Suppressor macrophage treated with lipopolysaccharide for 4 hours (primary cell): ENCODE results near the gene ZNF45.
"Not testable (repeated sequence)": the region's sequence is repeated elsewhere in the genome, so short reads cannot be mapped to it uniquely, and the experiment has no call there.

Experiments used
- DNase-seq: peaks from one replicate; pipeline ENCODE4 v3.0.0-alpha.2; 2020

ZNF45 gene

DNA sequence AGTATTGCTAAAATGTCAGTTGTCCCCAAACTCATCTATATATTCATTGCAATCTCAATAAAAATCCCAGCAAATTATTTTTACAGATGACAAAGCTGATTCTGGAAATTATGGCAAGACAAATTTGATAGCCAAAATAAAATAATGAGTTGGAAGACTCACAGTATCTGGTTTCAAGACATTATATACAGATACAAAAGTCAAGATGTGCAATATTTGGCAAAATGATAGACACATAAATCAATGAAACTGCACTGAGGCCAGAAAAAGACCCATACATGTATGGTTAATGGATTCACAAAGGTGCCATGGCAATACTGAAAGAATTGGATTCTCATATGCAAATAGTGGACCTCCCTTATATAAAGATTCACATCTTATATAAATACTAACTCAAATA lies 24.2 kb downstream of the ZNF45 start:
- DNase-seq, result no peak

DNA sequence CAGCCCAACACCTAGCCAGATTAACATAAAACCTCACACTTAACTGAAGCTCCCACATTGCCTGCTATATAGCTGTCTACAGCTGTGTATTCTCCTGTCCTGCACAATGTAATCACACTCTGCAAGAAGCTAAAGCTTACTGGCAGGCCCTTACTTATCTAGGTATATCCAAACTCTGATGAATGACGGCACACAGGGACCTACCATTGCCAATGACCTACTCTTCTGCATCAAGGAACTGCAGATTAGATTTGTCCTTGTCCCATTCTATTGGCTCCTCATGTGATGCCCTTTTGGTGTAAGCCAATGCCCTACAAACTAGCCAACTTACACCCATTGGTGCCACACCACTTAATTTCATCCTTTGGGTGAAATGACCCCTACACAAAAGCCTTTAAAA lies 26.4 kb downstream of the ZNF45 start:
- no peak for DNase-seq

DNA sequence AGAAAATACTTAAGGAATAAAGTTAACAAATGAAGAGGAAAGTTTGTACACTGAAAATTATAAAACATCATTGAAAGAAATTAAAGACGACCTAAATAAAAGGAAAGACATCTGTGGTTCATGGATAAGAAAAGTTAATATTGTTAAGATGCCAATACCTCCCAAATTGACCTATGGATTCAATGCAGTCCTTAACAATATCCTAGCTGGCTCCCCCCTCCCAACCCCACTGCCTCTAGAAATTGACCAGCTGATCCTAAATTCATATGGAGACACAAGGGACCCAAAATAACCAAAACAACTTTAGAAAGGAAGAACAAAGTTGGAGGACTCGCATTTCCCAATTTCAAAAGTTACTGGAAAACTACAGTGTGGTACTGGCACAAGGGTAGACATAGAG lies 28.3 kb downstream of the ZNF45 start:
- DNase-seq, result no peak

DNA sequence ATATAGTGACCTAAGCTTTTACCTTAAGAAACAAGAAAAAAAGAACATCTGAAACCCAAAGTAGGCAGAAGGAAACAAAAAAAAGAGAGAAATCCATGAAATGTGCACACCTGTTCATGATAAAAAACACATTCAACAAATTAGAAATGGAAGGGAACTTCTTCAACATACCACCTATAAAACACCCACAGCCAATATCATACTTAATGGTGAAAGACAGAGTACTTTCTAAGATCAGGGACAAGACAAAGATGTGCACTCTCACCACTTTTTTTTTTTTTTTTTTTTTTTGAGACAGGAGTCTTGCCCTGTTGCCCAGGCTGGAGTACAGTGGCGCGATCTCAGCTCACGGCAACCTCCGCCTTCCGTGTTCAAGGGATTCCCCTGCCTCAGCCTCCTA lies 29.2 kb downstream of the ZNF45 start:
- DNase-seq, result no peak

DNA sequence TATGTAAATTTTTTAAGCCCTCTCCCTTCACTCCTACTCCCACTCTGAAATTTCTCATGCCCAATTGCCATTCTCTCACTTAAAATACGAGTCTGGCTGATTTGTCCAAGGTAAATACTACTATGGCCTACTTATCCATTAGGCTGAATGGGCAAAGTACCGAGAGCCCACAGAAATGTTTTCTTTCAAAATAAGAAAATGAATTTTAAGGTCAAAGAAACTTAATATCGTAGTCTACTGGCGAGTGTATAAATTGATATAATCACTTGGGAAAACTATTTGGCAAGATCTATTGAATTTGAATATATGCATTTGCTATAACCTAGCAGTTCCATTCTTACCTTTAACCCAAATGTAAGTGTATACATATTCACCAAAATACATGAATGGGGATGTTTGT lies 32.7 kb downstream of the ZNF45 start:
- no peak for DNase-seq

DNA sequence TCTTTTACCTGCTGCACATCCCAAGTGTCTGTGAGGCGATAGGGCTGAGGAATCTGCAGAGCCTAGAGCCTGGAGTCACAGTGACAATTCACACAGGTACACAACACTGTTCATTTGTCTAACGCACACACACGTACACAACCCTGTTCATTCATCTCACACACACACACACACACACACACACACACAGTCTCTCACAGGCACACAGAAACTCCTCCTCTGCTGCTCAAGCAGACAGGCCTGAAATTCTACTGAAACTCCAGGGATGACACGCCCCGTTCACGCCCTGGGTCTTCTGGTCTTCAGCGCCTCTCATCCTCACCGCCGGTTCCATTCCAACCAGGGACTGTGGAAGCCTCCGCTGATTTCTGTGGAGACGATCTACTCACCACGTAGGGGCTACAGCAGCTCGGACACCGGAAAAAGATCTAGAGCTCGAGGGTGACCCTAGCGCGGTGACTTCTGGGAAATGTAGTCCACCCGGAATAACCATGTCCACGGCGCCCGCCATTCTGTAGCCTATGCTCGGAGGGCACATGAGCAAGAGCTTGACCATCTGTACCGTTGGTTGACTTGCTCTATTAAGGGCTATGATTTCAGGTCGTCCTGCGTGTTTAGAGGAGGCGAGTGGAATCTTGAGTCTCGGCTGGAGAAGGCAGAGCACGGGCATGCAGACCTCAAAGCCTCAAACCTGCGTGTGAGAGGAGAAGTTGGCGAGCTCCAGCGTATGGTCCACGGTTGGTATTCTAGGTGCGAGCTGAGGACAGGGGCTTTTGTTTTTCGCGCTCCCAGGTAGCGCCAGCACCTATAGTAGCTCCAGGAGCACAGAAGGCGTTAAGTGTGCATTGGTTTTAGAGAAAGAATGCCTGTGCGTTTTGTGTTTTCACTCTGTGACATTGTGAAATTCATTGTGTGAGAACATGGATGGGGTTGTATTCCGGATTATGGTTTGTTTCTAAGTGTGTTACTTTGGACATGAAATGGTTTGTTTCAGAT lies 33.4 kb downstream of the ZNF45 start:
- DNase-seq, result peak; percentile 71

DNA sequence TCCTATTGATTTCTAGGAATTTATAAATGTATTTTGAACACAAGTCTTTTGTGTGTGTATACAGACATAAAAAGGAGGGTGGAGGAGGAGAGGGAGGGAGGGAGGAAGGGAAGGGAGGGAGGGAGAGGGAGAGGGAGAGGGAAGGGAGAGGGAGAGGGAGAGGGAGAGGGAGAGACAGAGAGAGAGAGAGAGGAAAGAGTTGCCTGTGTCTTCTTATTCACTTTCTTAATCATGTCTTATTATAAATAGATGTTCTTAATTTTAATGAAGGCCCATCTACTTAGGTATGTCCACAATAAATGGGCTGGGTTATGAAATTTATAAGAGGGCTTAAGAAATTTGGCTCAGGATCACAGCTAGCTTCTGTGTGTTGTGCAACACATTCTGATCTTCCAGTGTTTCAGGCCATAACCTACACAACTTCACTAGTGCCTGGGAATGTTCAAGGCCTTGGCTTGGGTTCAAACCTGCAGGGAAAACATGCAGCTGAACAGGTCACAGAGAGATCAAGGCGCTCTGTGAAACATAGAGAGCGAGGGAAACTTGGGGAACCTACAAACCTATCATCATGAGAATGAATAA lies 39.3 kb downstream of the ZNF45 start:
- no peak for DNase-seq

DNA sequence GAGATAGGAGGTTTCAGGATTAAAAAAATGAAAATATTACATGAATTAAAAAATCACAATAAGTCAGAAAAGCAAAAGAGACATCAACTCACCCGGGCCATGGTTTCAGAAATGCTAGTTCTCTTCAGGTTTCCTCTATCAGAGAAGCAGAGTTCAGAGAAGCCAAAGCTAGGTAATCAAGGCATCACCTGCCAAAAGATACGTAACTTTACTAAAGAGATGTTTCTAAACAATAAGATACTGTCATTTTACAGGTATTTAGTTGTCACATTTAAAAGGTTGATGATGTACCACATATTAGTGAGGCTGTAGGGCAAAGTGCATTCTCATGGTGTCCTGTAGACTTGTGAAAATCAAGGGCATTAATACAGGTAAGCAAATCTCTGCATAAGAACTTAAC lies 51.2 kb downstream of the ZNF45 start, which contains the start of gene ZNF404:
TSS of gene ZNF404 (minus strand) at position 101 of the 400 bp plus-strand sequence.
- no peak for DNase-seq

DNA sequence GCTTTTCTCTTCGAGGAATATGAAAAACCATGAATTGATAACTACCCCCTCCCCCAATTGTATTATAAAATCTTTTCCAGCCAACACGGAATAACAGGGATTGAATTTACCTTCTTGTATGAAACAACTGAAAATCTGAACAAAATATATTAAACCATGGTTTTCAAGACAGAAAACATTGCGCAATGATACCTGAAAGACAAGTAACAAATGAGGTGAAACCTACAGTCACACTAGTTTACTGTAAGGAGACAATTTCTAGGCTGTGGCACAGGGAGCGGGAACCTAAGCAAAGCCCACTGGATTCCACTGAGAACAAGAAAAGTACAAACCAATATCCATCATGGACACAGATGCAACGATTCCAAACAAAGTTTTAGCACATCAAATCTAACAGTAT lies 54.6 kb downstream of the ZNF45 start:
- no peak for DNase-seq

DNA sequence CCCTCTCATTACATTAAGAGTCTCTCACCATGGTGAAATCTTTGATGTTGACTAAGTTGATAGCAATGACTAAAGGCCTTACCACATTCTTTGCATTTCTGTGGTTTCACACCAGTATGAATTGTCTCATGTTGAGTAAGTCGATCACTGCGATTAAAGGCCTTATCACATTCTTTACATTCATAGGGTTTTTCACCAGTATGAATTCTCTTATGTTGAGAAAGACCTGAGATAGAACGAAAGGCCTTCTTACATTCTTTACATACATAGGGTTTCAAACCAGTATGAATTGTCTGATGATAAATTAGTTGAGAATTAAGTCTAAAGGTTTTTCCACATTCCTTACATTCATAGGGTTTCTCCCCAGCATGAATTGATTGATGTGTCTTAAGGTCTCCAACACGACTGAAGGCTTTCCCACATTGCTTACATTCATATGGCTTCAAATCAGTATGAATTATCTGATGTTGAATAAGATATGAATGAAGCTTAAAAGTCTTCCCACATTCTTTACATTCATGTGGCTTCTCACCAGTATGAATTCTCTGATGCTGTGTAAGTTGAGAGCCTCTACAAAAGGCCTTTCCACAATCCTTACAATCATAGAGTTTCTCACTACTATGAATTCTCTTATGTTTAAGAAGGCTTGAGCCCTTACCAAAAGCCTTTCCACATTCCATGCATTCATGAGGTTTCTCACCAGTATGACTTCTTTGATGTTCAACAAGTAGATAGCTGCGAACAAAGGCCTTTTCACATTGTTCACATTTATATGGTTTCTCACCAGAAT lies 62.3 kb downstream of the ZNF45 start:
- DNase-seq, result no peak

DNA sequence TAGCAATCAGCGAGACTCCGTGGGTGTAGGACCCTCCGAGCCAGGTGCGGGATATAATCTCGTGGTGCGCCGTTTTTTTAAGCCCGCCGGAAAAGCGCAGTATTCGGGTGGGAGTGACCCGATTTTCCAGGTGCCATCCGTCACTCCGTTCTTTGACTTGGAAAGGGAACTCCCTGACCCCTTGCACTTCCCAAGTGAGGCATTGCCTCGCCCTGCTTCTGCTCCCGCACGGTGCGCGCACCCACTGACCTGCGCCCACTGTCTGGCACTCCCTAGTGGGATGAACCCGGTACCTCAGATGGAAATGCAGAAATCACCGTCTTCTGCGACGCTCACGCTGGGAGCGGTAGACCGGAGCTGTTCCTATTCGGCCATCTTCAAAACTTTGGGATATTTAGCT lies 68.2 kb downstream of the ZNF45 start:
- not testable (repeated sequence) for DNase-seq
